Right ventricle myocardium inferior (tissue), 1 donor: ENCODE results near the gene NTM. TPM values are rescaled to one million over a fixed set of nuclear protein-coding genes. Genes with fewer than 3 reads are reported as not detected.

Experiments used
- ATAC-seq: fragments of 200-7000 bp; cut with Tn5 transposase; one replicate; pipeline ENCODE4 v1.9.1; 2020; ENCODE audit warnings: mild to moderate bottlenecking, moderate library complexity
- DNase-seq: peaks from one replicate; pipeline ENCODE4 v3.0.0; 2021; ENCODE audit errors: missing footprints
- intact Hi-C: fragments of 100-400 bp; cut with DNase I; formaldehyde crosslinking; loops from one replicate; pipeline ENCODE4 v1.11.0; 2022
- total RNA-seq: library from RNA; stranded (reverse); fragmentation: NEBNext Ultra II Directional; extraction: Animal tissue kit (Norgen Biotek cat#: 25700); gene quantifications from one replicate; pipeline ENCODE4 v1.2.1, GENCODE V29; 2021
- donor health status: DM: no; HTN: yes; CAD: no; lungs with severe emphysema.

NTM gene
- total RNA-seq, 1 donor from 2014 or later = 2.9 TPM

DNA sequence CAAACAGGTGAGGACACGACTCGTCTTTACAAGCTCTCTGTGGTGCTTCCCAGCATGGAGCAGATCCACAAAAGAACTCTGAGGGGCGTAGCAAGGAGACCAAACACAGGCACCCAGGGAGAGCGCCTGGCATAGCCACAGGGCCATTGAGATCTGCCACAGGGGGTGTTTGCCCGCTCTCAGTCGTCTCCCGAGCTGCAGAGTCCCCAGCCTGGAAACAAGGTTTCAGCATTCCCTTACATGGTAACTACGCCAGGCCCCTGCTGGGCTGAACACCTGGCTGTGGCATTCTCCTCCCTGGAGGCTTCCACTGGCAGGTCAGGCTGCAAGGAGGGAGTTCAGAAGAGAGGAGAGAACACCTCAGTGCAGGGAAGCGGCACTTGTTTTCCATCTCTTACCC, 962.1 kb downstream of the NTM start:
- DNase-seq (no peak), ATAC-seq (no peak)
- intact Hi-C loops = no loop called here

- no peak for ATAC-seq
- DNase-seq = no peak
- intact Hi-C loops = no loop called here
Observed at GRCh38 chr11:132334769-132335280, 964.4 kb downstream of the NTM start.

DNA sequence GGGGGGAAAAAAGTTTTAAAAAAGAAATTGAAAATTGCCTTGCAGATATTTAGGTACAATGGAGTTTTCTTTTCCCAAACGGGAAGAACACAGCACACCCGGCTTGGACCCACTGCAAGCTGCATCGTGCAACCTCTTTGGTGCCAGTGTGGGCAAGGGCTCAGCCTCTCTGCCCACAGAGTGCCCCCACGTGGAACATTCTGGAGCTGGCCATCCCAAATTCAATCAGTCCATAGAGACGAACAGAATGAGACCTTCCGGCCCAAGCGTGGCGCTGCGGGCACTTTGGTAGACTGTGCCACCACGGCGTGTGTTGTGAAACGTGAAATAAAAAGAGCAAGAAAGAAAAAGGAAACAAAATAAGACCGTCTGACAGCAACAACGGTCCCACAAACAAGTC, 964.9 kb downstream of the NTM start:
- ATAC-seq (no peak), DNase-seq (no peak)
- intact Hi-C loops = no loop called here

DNA sequence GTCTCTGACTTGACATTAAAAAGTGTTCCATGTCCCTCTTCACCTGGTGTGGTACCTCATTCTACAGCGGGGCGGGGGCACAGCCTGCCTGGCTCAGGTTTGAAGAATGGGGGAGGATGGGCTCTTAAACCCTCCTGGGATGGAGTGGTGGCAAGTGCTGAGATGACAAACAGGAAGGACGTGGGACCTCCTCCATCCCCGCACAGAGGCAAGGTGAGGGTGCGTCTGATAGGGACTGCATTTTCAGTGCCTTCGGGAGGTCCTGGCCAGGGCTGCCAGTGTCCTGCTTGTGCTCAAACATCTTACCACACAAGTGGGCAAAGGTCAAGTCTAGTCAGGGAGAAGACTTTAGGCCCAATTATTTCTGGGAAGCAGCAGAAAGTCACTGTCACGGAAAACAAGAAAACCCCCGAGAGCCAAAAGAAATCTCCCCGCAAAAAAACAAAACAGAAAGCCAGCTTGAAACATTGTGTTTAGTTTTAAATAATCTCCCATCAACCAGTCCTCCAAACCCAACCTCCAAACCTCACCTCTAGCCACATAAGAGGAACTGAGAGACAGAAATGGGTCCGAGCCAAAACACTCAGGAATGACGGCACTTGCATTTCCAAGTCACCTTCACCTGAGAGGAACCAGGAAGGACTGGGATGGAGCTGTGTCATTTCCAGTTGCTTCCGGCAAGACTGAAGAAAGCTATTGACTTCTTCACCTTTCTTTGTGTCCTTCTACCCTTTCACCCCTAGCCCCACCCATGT, 966.5 kb downstream of the NTM start:
- DNase-seq (no peak), ATAC-seq (no peak)
- intact Hi-C loops = no loop called here

DNA sequence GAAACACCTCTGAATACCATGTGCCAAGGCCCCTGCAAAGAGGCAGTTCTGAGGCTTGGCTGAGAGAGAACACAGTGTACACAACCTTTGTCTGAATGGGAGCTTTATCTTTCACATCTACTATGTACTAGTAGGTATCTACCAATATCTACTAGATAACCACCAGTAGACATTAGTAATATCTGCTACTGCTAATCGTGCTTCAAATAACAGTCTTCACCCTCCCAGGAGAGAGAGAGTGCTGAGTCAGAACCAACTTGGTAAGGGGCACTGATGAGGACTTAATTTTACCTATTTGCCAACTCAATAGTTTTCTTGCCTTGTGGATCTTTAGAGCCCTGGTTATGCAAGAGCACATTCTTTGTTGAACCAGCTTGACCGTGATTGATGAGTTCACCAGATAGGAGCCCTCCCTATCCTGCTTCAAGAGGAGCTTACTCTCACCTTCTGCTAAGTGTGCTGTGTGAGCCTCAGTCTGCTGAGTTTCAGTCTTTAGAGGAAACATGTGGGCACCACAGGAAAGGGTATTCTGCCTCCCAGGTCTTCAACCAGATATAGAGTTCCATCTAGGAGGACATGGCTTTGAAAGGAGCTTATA, 967.5 kb downstream of the NTM start:
- intact Hi-C loops = no loop called here
- DNase-seq = no peak
- no peak for ATAC-seq

DNA sequence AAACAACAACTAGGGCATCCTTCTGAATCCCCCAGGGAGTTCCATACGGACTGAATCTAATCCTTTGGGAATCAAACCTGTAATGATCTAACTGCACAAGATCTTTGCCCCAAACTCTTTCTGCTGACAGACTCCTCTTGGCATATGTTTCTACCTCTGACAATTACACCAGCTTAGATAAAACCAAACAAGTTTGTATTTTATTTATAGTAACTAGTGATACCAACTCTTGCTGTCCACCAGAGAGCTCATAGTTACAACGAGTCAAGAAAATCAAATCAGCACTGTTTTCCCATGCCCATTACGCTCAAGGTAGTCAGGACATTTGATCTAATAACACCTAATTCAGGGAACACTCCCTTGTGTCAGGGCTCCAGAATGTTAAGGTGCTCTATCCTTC, 972.0 kb downstream of the NTM start:
- DNase-seq (no peak), ATAC-seq (no peak)
- intact Hi-C loops = no loop called here

GRCh38 chr11:132343445-132344175, 973.2 kb downstream of the NTM start:
- no peak for ATAC-seq
- no peak for DNase-seq

GRCh38 chr11:132346558-132347148, 976.2 kb downstream of the NTM start:
- DNase-seq = no peak
- no peak for ATAC-seq
- intact Hi-C loops = no loop called here

More at GRCh38 chr11:132343445-132344175, 973.2 kb downstream of the NTM start:
- intact Hi-C loops = no loop called here

DNA sequence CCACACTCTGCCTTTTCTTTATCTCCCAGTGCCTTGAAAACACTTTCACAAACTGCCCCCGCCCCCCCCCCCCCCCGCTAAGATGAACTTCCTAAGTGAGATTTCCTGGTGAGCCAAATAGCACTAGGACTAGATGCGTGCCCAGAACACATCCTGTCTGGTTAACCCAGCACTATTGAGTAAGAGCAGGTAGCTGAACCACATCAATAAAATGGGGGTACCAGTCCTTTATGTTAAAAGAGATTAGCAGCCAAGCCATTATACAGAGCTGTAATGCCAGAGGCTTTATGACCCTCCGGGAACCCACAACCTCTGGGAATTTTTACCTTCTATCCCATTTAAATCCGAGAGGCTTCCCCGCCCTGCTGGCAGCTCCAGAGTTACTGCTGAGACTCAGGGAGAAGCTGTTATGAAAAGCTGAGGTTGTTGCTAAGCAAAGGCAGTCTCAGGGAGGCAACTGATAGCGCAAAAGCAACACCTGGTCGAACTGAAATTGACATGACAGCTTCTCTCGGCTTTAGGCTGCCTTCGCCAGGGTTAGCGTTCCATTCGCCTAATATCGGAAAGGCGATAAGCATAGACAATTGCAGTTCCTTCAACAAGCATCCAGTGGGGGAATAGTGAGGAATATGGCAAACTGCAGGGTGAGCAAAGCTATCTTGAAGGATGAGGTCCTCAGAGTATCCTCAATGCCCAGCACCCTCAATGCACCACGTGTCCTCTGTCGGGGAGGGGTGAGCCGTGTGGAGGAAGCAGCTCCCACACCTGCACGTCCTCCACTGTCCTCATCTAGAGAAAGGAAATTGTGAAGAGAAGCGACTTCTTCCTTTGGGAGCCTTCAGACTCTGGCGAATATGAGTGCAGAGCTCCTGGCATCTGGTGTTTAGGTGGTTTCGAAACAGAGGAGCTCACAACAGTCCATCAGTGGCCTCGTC, 977.0 kb downstream of the NTM start:
- DNase-seq (no peak), ATAC-seq (no peak)
- intact Hi-C loops = no loop called here

- intact Hi-C loops = no loop called here
- ATAC-seq = peak; percentile 30
- no peak for DNase-seq
Observed at GRCh38 chr11:132349811-132350733, 979.7 kb downstream of the NTM start.

DNA sequence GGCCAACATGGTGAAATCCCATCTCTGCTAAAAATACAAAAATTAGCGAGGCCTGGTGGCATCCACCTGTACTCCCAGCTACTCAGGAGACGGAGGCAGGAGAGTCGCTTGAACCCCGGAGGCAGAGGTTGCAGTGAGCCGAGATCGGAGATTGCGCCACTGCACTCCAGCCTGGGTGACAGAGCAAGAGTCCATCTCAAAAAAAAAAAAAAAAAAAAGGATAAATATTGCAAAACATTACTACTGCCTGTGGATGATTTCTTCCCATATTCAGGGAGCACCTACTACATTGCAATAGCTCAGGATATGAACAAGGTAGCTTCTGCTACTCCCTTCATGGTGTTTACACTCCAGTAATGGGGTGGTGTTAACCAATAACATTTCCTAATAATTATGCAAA, 980.6 kb downstream of the NTM start:
- intact Hi-C loops = no loop called here
- DNase-seq = no peak
- no peak for ATAC-seq

DNA sequence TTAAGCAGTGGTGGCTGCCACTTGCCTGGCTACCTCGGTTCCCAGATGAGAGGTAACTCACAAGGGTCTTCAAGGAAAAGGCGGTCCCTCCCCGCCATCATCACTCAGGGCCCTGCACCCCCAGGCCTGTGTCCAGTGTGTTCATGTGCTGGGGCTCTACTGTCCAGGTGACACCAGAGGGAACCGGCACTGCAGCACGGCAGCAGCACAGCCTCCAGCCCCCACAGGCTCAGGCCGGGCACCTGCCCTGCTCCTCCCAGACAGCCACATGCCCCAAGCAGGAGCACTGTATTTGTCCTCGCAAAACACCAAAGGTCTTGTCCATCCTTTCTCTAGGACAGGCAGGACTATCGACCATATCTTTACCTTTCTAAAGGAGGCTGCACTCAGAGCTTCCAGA, 982.1 kb downstream of the NTM start:
- DNase-seq (no peak), ATAC-seq (no peak)
- intact Hi-C loops = no loop called here

GRCh38 chr11:132353255-132353654, 982.8 kb downstream of the NTM start:
- intact Hi-C loops = no loop called here
- DNase-seq = no peak
- no peak for ATAC-seq

- ATAC-seq (no peak), DNase-seq (no peak)
- intact Hi-C loops = no loop called here
Observed at GRCh38 chr11:132357811-132358572, 987.6 kb downstream of the NTM start.

GRCh38 chr11:132358573-132358953, 988.1 kb downstream of the NTM start:
- ATAC-seq (no peak), DNase-seq (no peak)
- intact Hi-C loops = no loop called here

GRCh38 chr11:132361011-132361550, 990.7 kb downstream of the NTM start:
- intact Hi-C loops = no loop called here
- ATAC-seq (no peak), DNase-seq (no peak)

DNA sequence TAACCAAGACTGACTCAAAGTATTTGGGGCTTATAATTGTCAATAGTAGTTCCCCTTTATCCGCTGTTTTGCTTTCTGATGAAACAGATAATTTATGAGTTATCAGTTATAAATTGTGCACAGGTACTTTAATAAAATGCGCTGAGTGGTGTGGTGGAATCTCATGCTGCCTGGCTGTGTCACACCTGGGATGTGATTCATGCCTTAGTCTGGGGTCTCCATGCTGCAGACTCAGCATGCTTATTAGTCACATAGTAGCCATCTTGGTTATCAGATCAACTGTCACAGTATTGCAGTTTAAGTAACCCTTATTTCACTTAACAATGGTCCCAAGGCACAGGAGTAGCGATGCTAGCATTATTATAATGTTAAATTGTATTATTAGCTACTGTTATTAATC, 995.2 kb downstream of the NTM start:
- no peak for DNase-seq
- intact Hi-C loops = no loop called here
- ATAC-seq = no peak
